C4-2B (cell line): Measurements from ENCODE around the gene PRMT2.

Source experiments
- H3K27ac ChIP-seq: fragments of 450-650 bp; 2 replicates; pipeline ENCODE4 v1.5.1; 2017
- ZFX ChIP-seq: fragments of 450-650 bp; IDR thresholded peaks from 2 replicates; pipeline ENCODE4 v1.6.1; 2017
- TF ChIP-seq, protein P1 (sequence below): fragments of 450-650 bp; conservative IDR thresholded peaks from 2 replicates; pipeline ENCODE4 v1.5.1; 2017; ENCODE audit warnings: mild to moderate bottlenecking

PRMT2 gene

DNA sequence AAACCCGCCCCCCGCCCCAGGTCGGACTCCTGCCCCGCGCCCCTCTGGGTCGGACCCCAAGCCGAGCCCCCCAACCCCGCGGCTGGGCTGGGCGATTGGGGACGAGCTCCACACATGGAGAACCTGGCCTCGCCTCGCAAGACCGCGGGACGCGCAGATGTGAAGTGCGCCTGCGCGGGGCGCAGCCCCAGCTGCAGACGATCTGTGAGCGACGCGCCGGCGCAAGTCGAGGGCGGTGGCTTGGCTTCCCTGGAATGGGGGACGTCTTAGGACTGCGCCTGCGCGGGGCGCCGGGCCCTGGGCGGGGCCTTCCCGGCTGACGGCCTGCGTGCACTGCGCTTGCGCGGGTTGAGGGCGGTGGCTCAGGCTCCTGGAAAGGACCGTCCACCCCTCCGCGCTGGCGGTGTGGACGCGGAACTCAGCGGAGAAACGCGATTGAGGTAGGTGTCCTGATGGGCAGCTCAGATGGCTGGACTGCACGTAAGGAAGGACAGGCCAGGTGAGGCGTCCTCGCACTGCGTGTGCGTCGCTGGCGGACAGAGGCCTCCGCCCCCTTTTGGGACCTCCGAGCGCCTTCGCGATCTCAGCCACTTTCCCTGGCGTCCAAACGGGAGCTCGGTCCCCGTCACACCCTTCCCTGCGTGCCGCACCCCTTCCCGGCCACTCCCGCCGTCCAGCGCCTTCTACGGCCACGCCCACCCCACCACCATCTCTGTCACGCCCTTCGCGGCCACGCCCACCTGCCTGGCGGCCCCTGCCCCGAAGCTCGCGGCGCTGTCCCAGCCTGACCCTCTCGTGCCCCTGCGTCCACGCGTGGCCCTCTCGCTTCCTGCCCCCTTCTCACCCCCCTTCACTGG is at the start of gene PRMT2:
PRMT2 (plus strand) TSS at position 351 of the 857 bp plus-strand sequence. CDS start 1,278 bp downstream, outside the sequence.
- peak within 1 kb of the TSS; percentile 89 for H3K27ac ChIP-seq
- TF ChIP-seq, protein P1, sequence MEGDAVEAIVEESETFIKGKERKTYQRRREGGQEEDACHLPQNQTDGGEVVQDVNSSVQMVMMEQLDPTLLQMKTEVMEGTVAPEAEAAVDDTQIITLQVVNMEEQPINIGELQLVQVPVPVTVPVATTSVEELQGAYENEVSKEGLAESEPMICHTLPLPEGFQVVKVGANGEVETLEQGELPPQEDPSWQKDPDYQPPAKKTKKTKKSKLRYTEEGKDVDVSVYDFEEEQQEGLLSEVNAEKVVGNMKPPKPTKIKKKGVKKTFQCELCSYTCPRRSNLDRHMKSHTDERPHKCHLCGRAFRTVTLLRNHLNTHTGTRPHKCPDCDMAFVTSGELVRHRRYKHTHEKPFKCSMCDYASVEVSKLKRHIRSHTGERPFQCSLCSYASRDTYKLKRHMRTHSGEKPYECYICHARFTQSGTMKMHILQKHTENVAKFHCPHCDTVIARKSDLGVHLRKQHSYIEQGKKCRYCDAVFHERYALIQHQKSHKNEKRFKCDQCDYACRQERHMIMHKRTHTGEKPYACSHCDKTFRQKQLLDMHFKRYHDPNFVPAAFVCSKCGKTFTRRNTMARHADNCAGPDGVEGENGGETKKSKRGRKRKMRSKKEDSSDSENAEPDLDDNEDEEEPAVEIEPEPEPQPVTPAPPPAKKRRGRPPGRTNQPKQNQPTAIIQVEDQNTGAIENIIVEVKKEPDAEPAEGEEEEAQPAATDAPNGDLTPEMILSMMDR: peak; percentile 7; the same call in 1 of the 2 replicates
- TF ChIP-seq ZFX: no peak

DNA sequence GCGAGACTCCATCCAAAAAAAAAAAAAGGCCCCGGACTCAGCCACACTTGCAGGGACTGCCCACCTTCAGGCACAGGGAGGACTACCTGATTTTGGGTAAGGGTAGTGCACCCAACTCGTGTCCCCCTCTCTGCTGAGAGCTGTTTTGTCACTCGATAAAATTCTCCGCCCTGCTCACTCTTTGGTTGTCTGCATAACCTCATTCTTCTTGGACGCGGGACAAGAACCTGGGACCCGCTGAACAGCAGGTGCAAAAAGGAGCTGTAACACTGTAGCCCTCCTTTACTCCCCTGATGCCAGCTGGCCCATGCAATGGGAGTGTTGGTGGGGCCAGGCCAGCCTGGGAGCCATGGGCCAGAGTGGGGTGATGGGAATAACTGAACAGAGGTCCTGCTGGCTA is 41.2 kb upstream of the PRMT2 start:
- no peak overlapping the region for H3K27ac ChIP-seq
- TF ChIP-seq ZFX: no peak
- TF ChIP-seq, protein P1: no peak

DNA sequence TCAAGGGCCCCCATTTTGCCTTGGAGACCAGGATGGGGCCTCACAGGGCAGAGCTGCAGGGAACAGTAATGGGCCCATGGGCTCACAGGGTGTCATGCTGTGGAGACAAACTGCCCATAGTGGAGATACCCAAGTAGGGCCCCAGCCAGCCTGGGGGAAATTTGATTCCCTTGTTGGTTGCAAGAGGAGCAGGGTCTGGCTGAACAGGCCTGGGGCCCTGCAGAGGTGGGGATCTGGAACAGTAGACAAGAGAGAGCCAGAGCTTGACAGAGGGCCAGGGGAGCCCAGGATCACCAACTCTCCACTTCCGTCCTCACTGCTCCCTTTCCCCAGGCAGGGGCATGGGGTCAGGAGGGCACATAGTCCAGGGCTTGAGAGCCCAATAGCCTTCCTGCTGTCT is 39.3 kb upstream of the PRMT2 start:
- no peak overlapping the region for H3K27ac ChIP-seq
- TF ChIP-seq ZFX: no peak
- TF ChIP-seq, protein P1: no peak

DNA sequence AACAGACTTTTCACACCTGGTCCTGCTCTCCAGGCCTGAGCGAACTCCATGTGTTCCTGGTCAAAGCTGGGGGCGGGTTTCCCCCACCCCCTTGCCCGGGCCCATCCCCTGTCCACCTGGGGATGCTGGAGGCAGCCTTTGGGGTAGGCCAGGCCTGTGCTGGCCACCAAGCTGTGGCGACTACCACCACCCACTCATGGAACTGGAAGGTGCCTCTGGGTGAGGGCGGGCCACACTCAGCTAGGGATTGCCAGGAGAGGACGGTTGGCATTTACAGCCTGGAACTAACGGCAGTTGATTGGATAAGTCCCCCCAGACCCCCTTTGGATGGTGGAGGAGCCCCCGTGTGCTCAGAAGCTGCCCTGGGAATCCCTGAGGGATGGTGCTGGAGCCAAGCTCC is 38.4 kb upstream of the PRMT2 start:
- TF ChIP-seq ZFX: no peak
- TF ChIP-seq, protein P1: no peak
- no peak overlapping the region for H3K27ac ChIP-seq

DNA sequence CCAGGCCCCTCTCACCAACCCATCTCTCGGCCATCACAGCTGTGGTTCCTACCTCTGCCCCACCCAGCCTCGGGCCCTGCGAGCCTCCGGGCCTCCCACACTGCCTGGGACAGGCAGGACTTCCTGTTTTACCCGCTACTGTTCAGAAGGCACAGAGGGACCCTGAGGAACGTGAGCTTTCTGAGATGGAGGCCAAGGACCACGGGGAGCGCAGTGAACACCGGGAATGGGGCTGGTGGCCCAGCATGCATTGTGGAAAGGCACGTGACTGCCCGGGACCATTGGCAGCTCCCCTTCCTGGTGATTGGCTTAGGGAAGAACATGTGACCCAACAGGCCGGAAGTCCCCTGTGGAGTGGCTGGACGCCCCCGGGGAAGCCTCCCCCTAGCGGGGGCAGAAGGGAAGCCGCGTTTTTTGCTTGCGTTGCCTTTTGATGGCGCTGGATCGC is 37.6 kb upstream of the PRMT2 start:
- TF ChIP-seq, protein P1: no peak
- TF ChIP-seq ZFX: no peak
- H3K27ac ChIP-seq: no peak overlapping the region

DNA sequence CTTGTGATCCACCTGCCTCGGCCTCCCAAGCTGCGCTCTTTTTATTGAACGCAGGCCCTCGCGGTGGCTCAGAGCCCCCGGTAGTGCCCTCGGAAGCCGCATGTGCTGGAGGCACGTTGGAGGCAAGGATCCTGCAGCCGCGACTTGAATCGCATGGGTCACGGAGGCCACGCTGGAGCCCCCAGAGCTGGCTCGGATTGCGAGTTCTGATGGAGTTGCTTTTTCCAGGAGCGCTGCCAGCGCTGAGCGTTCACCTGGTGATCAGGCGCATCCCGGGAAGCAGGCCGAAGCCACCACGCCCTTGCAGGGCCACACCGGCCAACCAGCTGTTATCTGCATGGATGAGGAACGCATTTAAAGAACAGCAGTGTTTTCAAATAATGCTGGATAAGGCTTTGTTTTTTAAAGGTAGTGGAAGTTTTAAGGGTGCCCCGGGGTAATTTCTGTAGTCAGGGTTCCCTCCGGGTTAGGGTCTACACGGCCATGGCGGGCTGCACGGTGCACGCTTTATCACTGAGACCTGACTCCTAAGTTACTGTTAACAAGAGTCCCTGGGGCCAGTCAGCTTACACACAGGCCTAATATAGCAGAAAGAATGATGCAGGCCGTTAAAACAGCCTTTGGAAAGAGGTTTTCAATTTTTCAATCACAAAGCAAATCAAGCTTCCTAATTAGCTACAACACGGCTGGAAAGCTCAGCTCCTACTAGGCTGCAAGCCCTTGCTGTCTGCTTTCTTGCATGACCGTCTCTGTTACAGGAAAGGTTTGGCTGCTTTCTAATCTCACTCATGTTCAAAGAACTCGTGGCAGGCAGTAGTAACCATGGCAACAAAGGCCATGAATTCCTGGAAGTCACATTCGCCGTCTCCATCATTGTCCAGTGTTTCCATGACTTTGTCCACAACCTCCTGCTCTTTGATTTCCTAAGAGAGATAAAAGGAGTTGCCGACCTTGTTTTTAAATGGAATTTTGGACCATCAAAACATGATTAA is 36.6 kb upstream of the PRMT2 start:
- H3K27ac ChIP-seq: no peak overlapping the region
- no peak for TF ChIP-seq ZFX

DNA sequence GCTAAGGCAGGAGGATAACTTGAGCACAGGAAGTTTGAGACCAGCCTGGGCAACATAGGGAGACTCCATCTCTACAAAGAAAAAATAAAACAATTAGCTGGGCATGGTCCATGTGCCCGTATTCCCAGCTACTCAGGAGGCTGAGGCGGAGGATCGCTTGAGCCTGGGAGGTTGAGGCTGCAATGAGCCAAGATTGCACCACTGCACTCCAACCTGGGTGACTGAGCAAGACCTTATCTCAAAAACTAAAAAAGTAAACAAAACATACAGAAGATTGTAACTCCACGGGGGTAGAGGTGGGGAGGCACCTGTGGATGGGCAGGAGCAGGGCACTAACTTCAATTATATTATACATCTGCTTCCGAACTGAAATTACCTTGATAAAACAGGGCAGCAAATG is 35.2 kb upstream of the PRMT2 start:
- no peak for TF ChIP-seq ZFX
- TF ChIP-seq, protein P1: no peak

More for the DNA sequence above, 35.2 kb upstream of the PRMT2 start:
- H3K27ac ChIP-seq: no peak overlapping the region
